Activated CD4-positive, alpha-beta T cell treated with anti-CD3 and anti-CD28 coated beads, Interleukin-2, amount 50 U/mL, for 4 hours (primary cell): ENCODE data around the gene CEP131.

ENCODE experiments used
- DNase-seq, 2 experiments: peaks; one replicate each; pipeline ENCODE4 v3.0.0-alpha.2; 2020

CEP131 gene

DNA sequence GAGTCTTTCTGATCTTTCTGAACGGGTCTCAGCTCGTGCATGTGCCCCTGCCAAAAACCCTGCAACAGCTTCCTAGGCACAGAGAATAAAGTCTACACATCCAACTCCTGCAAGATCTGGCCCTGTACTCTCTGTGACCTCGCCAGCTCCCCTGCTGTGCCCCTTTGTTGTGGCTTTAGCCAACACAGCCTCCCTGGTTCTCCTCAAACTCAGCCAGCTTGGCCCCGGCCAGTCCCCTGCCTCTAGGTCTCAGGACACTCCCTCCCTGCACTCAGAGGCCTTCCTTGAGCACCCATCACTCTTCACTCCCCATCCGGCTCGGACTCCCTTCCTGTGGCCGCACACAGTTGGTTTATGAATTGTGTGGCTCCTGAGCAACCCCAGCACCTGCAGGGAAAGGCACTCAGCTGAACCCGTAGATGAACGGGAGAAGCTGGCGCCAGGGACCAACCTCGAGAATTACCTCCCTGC lies 1.4 kb downstream of the CEP131 start:
- no peak for DNase-seq

DNA sequence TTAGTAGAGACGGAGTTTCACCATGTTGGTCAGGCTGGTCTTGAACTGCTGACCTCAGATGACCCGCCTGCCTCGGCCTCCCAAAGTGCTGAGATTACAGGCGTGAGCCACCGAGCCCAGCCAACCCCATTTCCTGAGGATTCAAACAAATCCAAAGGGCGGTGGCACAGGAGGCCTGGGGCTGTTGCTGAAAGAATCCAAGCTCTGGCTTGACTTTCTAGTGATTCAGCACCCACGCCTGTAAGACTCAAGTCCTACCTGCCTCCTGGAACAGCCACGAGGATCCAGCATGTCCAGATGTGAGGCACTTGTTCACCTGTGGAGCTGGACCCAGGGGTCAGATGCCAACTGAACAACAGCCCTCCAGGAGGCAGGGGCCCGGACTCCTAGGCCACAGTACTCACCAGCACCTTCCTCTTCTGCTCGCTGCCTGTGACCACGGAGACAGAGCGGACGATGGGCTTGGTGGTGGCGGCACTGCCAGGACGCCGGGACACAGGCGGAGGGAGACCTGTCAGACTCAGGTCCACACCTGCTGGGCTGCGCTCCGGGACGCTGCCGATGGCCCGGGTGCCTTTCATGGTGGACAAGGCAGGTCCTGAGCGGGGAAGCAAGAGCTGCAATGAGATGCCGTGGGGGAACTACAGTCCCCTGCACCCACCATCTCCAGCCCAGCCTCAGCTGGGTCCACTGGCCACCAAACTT lies 3.1 kb downstream of the CEP131 start:
- DNase-seq = no peak

DNA sequence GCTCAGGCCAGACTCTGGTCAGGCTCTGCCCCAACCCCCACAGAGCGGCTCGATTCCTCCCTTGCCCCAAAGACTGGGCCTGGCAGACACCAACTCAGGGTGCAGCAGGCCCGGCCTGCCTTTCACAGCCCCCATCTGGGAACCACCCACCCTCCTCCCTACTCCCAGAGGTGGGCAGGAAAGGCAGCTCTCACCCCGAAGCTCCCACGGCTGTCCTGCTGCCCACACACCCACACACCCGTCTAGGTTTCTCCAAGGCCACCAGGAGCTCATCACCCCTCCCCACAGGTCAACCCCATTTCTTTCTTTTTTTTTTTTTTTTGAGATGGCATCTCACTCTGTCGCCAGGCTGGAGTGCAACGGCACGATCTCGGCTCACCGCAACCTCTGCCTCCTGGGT lies 3.8 kb downstream of the CEP131 start:
- no peak for DNase-seq

DNA sequence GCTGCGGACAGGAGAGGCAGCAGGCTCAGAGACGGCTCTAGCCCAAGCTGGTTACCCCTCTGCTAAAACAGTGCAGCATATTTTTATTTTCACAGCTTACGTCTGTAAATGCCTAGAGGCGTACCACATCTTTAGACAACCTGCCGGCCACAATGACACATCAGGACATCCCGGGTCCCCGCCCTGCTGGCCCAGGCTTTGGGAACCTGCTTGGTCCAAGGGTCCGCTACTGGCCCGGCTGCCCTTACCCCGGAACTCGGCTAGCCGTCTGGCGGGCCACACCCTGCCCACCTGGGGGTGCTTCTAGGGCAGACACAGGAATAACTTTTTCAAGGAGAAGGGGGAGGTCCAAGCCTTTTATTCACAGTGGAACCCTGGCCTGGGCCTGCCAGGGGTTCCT lies 4.3 kb downstream of the CEP131 start:
- no peak for DNase-seq

DNA sequence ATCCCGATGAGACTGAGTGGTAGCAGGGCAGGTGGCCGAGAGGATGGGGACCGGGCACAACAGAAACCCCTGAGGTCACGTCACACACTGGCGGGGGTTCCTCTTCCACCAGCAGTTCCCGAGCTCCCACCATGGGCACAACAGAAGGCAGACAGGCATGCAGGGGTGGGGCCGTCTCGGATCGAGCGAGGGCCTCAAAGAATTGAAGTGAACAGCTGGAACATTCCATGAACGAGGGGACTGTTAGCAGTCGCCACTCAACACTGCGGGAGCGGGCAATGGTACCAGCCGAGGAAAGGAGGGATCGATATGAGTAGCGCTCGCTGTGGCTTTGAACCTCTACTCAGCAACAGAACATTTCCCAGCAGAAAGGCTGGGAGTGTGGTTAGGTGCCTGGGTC lies 5.3 kb downstream of the CEP131 start:
- DNase-seq = no peak

DNA sequence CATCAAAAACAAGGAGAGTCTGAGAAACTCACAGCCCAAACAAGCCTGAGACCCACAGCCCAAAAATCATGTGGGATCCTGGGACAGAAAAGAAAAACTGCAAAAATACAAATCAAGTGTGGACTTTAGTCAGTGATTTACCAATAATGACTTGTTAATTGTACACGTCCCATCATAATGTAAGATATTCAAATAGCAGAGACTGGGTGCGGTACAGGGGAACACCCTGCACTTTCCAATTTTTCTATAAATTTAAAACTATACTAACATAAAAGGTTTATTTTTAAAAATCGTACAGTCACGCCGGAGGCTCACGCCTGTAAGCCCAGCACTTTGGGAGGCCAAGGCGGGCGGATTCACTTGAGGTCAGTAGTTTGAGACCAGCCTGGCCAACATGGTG lies 8.8 kb downstream of the CEP131 start:
- no peak for DNase-seq

DNA sequence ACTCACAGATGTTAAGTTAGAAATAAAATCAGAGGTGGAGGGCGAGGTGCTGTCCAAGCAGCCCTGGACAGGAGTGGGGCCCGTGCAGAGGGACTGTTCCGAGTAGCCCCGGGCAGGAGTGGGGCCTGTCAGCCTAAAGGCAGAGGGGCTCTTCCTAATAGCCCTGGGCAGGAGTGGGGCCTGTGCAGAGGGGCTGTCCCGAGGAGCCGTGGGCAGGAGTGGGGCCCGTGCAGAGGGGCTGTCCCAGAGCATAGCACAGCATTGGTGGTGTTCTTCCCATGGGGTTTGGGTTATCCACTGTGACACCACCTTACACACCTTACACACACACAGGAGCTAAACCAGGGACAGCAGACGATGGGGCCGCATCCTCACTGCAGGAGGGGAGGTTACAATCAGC lies 10.4 kb downstream of the CEP131 start:
- DNase-seq = no peak

DNA sequence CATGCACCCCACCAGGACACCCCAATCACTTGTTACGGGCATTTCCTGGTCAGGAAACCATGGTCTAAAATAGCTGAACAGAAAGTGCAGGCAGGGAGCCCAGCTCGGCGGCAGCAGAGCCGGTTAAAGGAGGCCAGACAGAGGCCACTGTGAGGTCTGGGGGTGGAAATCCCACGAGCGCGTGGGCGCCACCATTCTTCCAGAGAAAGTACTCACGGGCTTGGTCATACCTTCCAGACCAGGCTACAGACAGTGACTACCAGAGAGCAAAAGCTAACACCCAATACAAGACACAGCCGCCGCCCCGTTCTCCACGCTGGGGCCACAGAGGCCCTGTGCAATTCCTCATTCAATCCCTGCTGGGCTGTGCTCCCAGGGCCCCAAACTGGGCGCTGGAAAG lies 11.9 kb downstream of the CEP131 start:
- DNase-seq = no peak

DNA sequence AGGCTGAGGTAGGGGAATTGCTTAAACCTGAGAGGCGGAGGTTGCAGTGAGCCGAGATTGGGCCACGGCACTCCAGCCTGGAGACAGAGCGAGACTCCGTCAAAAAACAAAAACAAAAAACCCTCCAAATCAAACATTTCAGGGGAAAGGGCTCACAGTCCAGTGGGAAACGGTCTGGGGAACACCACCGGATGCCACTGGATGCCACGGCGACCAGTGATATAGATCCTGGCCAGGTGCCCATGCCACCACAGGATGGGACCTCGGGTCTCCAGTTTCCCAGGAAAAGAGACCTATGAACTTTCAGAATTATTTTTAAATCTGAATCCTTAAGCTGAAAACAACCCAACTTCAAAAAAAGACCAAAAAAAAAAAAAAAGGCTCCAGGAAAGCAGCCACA lies 12.3 kb downstream of the CEP131 start:
- no peak for DNase-seq

DNA sequence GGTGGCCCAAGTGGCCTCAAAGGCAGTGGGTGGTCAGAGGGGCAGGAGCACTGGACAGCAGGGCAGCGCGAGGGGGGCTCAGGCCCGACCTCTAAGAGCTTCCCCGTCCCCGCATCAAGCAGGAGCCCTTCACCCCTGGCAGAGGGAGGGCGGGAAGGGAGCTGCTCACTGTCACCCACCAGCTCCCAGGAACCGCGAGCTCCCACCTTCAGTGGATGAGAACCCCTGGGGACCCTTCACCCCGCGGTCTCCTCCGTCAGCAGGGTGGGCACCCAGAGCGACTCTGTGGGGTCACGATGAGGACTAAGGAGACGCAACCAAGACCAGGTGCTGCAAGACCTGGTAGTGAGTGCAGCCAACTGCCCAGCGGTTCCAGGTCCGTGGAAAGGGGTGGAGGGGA lies 13.6 kb downstream of the CEP131 start:
- DNase-seq = no peak

DNA sequence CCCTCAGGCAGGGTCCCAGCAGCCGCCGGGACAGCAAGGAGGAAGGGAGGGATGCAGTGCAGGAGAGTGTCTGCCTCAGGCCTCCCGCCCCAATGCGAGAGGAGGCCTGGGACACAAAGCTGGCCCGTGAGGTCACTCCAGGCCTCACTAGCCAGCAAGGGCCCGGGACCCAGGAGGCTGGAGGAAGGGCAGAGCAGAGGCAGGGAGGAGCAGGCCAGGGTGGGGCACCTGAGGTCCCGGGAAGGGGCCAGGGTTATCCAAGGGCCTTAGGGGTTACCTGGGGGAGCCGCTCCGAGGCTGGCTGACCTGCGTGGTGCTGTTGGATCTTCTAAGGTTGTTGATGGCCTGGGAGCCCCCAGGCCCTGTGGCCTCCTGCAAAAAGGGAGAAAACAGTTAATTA lies 14.1 kb downstream of the CEP131 start:
- DNase-seq = no peak

DNA sequence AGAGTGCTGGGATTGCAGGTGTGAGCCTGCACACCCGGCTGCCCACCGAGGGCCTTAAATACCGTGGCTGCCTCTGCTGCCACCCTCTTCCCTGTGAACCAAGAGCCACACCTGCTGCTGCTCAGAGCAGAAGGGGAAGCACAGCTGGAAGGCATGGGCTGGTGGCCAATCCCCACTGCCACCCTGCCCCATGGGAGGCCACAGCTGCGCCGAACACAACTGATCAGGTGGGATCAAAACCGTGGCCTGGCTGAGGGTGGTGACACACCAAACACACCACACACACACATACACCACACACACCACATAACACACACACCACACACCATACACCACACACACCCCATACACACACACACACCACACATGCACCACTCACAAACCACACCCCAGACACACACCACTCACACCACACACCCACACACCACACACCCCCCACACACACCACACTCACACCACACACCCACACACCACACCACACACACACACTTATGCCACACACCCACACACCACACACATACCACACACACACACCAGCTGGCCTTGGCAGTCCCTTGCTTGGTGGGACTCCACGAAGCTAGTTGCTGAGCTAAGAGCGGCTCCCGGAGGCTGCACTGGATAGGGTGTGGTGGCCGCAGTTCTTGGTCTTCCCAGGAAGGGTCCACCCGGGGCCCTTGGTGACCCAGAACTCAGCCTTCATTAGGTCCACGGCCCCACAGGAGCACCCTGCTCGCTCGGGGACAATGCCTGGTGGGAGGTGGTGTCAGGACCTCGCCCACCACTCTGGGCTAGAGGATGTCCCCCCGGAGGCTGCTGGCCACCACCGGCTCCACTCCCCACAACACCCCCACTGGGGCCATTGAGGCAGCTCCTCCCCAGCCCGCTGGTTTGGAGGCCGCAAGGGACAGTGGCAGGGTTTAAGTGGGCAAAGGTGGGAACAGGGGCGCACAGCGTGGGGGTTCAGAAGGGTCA lies 14.9 kb downstream of the CEP131 start:
- no peak for DNase-seq

DNA sequence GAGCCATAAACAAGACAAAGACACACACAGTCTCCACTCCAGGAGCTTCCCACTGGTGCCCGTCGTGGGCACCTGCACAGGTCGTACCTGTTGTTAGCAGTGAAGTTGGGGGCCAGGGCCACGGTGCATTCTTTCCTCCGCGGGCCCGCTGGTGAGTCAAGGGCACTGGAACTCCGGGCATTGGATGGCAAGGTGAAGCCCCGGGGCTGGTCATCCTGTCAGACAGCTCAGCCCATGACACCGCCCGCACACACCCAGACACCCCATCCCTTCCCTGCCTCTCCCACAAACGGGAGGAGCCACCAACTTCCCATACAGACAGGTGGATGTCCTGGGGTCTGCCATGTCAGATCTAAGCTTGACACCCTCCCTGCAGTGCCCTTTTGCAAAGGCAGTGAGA lies 16.1 kb downstream of the CEP131 start:
- no peak for DNase-seq

DNA sequence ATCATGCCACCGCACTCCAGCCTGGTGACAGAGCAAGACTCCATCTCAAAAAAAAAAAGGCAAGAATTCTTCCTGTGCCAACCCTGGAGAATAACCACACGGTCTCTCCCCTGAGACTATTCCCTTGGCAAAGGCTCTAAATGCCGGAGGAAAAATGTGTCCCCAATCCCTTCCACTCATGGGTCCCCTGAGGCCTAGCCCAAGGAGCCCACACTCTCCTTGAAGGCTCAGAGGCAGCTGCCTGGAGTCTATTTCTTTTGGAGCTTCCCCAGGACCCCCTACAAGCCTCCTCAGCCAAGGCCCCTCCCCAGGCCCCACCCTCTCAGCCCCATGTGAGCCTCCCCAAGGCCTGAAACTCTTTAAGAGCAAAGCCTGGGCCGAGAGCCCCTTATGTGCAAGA lies 16.6 kb downstream of the CEP131 start:
- no peak for DNase-seq

DNA sequence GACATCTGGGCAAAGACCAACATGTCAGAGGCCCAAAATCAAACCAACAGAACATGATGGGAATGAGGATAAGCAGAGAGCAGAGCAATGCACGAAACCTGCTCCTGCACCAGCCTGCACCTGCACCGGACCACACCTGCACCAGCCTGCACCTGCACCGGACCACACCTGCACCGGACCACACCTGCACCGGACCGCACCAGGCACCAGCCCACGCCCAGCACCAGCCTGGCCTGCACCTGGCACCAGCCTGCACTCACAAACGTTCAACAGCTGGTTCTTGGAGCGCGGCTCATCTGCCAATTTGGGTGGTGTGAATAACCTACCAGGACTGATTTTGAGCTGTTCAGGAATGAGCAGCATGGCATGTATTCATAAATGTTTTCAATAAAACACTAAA lies 18.2 kb downstream of the CEP131 start:
- no peak for DNase-seq

DNA sequence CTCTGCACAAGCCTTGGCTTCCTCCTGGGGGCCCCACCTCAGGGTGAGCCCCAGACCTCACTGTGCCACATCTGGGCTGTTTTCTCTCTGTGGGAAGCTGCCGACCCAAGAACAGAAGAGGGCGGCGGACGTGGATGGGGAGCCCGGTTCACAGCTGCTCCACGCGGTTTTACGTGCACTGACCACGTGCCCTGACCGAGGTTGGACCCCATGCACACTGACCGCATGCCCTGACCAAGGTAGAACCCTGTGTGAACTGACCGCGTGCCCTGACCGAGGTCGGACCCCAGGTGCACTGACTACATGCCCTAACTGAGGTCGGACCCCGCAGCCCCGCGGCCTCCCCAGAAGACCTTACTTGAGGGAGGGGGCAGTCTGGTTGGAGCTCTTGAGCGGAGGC lies 19.6 kb downstream of the CEP131 start:
- no peak for DNase-seq

DNA sequence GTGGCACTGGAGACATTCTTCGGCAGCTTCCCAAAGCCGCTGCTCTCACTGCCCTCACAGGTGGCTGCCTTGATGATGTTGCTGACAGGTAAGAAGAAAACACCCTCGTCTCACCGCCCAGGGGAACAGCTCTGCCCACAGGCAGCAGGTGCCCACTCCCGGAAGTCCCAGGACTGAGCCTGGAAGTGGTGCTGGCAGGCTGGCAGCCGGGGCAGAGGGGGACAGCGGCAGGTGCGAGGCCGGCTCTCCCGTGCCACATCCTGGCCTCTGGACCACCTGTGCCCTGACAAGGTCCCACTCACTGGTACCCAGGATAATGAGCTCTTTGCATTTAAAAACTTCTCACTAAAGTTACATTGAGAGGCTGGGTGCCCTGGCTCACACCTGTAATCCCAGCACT lies 20.4 kb downstream of the CEP131 start:
- DNase-seq = no peak

DNA sequence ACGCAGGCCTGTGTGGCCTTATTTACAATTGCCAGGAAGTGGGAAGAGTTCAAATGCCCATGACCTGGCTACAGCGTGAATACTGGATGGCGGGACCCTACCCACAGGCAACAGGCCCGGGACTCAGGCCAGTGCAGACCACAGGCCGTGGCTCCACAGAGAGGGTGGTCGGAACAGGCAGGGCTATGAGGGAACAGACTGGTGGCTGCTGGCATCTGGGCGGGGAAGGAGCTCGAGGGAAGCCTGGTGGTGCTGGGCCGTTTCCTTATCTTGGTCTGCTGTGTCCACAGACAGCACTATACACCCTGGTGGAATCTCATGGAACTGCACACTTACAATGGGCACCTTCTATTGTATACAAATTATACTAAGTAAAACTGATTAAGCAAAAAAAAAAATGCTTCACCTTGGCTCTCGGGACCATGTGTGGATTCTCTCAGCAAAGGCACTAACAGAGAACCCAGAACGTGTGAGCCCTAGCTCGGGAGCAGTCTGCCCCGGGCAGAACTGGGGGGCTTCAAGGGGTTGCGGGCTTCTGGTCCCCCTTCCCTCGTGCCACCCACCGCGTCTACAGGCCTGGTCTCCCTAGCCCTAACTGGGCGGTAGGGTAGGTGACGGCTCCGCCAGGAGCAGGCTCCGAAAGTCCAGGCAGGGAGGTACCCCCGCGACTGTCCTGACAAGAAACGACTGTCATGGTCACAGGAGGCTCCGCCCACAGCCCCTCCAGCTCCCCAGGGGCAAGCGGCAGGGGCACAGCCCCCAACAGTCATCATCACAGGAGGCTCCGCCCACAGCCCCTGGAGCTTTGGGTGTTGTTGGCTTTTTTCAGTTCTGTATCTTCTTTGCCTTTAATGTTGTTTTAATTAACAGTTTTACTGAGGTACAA lies 21.8 kb downstream of the CEP131 start:
- DNase-seq = no peak

DNA sequence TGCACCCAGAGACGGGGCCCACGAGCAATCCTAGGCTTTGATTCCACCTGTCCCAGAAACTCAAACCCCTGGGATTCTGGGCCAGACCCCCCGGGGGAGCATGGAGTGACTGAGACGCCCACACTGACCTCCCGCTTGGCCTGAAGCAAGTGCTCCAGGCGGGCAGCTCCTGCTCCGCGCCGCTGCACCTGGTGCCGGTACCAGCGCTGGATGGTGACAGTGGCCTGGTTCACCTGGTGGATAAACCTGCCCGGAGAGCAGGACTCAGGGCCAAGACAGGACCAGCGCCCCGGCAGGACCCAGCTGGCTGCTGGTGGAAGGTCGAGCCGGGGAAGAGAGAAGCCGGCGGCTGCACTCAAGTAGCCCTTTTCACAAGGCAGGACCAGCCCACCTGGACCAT lies 22.6 kb downstream of the CEP131 start:
- DNase-seq = no peak

DNA sequence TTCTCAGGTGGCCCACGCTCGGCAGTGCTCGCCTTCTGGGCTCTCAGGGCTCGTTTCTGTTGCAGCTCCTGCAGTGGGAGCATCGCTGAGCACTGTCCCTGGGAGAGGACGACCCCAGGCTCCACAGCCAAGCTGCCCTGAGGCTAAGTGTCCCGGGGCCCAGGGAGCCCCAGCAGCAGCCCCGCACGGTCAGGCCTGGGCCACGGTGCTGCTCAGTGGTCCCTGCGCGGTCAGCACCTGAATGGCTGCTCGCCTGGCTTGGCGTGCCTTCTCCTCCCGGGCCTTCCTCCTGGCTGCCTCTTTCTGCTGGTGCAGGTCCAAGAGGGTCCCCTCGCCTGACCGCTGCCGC lies 23.3 kb downstream of the CEP131 start:
- no peak for DNase-seq

DNA sequence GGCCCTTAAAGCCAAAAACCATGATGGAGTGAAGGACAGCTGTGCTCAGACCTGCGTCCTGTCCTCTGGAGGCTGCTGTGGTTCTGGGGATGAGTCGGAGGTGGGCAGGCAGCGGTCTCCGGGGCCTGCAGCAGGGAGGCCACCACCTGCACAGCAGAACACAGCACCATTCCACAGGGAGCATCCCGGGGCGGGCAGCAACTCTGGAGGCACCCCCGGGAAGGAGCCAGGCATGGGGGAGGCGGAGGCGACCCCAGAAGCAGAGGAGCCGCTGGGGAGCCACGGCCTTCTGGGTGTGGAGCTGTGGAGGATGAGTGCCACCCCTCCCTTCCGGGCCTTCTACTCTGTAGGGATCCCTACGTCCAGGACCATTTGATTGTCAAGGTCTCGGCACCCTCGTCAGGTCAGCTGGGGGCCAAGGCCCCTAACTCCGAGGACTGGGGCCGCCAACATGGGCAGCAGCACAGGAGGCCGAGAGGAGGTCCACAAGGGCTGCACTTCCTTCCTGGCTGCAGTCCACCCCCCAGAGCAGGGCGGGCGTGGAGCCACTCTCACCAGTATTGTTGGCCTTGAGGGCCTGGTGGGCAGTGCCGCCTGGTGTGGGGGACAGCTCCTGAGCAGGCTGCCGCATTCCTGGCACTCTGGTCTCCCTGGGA lies 23.8 kb downstream of the CEP131 start:
- DNase-seq = no peak

DNA sequence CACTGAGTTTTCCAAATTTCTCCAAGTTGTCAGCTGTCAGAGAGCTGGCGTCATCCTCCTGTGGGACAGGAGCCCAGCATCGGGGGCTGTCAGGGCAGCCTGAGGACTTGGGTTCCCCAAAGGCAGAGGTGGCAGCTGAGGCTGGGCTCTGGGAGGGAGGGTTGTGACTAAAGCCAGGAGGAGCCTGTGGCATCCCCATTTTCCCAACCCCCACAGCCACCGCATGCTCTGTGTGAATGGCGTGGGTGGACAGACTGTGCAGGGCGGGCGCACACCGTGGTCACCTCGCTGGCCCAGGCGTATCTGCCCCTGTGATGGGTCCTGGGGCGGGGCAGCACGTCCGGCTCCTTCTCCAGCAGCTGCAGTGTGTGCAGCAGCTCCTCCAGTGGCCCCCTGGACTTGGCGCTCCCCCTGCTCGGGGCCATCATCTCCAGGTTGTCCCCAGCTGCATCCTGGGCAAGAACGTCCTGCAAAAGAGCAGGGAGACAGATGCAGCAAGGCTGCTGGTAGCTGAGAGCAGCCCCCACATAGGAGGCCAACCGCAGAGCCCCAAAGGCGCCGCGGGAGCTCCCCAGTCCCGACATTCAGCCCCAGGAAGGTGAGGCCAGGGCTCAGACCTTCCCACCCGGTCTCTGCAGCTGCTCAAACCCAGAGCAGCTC lies 24.8 kb downstream of the CEP131 start:
- DNase-seq = no peak
